Endothelial cell of umbilical vein (primary cell): Measurements from ENCODE around the gene CACNA2D3. TPM values are rescaled to one million over a fixed set of nuclear protein-coding genes. Genes with fewer than 3 reads are reported as not detected.

Experiments used
- BruUV-seq: library from RNA; stranded (reverse); fragments of 400-500 nt; replicated peaks from 2 replicates; lab custom pipeline; 2021; lab: Mats Ljungman, UMichigan
- CTCF ChIA-PET: fragments of 300-600, 350-600 bp; sonication (Branson Sonifier 250); formaldehyde crosslinking; loops from one replicate; lab custom pipeline; 2021; ENCODE audit warnings: antibody characterized with exemption, inconsistent platforms; lab: Charles Lee
- POLR2A ChIA-PET: fragments of 300-600, 350-600 bp; sonication (Branson Sonifier 250); formaldehyde crosslinking; loops from one replicate; lab custom pipeline; 2021; ENCODE audit warnings: antibody characterized with exemption, inconsistent platforms; lab: Charles Lee
- DNase-seq: peaks from one replicate; pipeline ENCODE4 v3.0.0-alpha.2; 2011; ENCODE audit warnings: low read depth, low spot score
- FAIRE-seq: peaks from 2 replicates; lab custom pipeline; 2011; peaks lifted over from hg19 to GRCh38; lab: Jason Lieb, UNC
- H2AFZ ChIP-seq: 2 replicates; pipeline ENCODE4 v1.6.0; 2012; ENCODE audit warnings: low read depth, low read length, control low read depth, inconsistent platforms
- H3K27ac ChIP-seq: 2 replicates; pipeline ENCODE4 v1.5.1; 2011; ENCODE audit warnings: low read depth, mild to moderate bottlenecking, control low read depth, low read length, moderate library complexity; ENCODE audit not compliant: insufficient read depth
- H3K27me3 ChIP-seq, 2 experiments: 2 replicates each; pipeline versions ENCODE4 v1.6.0 to v1.6.1; 2011; ENCODE audit warnings: low read length in 2 of 2, mixed read lengths in 1 of 2; ENCODE audit not compliant: control insufficient read depth in 2 of 2, insufficient read depth in 2 of 2
- H3K36me3 ChIP-seq, 2 experiments: 2 replicates in 1 of 2; 3 replicates in 1 of 2; pipeline ENCODE4 v1.5.1; 2011; ENCODE audit warnings: low read length in 2 of 2, mild to moderate bottlenecking in 1 of 2, moderate library complexity in 1 of 2; ENCODE audit not compliant: control insufficient read depth in 2 of 2, insufficient read depth in 2 of 2; ENCODE audit errors: extremely low read depth in 1 of 2
- H3K4me1 ChIP-seq: 3 replicates; pipeline ENCODE4 v1.5.1; 2011; ENCODE audit warnings: mild to moderate bottlenecking, low read length; ENCODE audit not compliant: control insufficient read depth, insufficient read depth; ENCODE audit errors: extremely low read depth
- H3K4me2 ChIP-seq: 2 replicates; pipeline ENCODE4 v1.6.1; 2011; ENCODE audit warnings: low read length, control low read depth, mixed read lengths; ENCODE audit not compliant: insufficient read depth
- H3K4me3 ChIP-seq, 3 experiments: fragments of 200-600 bp in 1 of 3; sonication (generic), shearing (Covaris generic) in 1 of 3; replicated peaks in 1 of 3; 2 replicates each; pipeline ENCODE4 v1.5.1; 2011 to 2016; ENCODE audit warnings: control low read depth in 3 of 3, low read length in 3 of 3, mild to moderate bottlenecking in 2 of 3, inconsistent platforms in 1 of 3, low read depth in 1 of 3, moderate library complexity in 1 of 3; ENCODE audit not compliant: insufficient read depth in 1 of 3
- H3K79me2 ChIP-seq: 2 replicates; pipeline ENCODE4 v1.6.0; 2012; ENCODE audit warnings: low read length, inconsistent platforms; ENCODE audit not compliant: control insufficient read depth, insufficient read depth
- H3K9ac ChIP-seq: replicated peaks from 2 replicates; pipeline ENCODE3; 2011; ENCODE audit warnings: low read length, control low read depth; ENCODE audit not compliant: insufficient read depth; ENCODE audit errors: extremely low read depth
- H3K9me1 ChIP-seq: replicated peaks from 3 replicates; pipeline ENCODE4 v1.6.0; 2011; ENCODE audit warnings: mild to moderate bottlenecking, low read length; ENCODE audit not compliant: control insufficient read depth, insufficient read depth; ENCODE audit errors: extremely low read depth
- H3K9me3 ChIP-seq: replicated peaks from 2 replicates; pipeline ENCODE4 v1.5.1; 2012; ENCODE audit warnings: low read length, inconsistent platforms; ENCODE audit not compliant: control insufficient read depth, insufficient read depth
- H4K20me1 ChIP-seq: replicated peaks from 2 replicates; pipeline ENCODE3; 2011; ENCODE audit warnings: mild to moderate bottlenecking, low read length; ENCODE audit not compliant: control insufficient read depth, insufficient read depth; ENCODE audit errors: extremely low read depth
- CTCF ChIP-seq, 2 donors: IDR thresholded peaks; 1 replicate in 1 of 2; 2 replicates in 1 of 2; pipeline ENCODE4 v1.5.1; 2011; ENCODE audit warnings: low read length in 2 of 2, mild to moderate bottlenecking in 2 of 2, moderate library complexity in 2 of 2, control low read depth in 1 of 2, inconsistent platforms in 1 of 2, low read depth in 1 of 2; ENCODE audit not compliant: insufficient read depth in 1 of 2; ENCODE audit errors: extremely low read depth in 1 of 2
- EZH2 ChIP-seq: IDR thresholded peaks from 2 replicates; pipeline ENCODE4 v1.6.1; 2012; ENCODE audit warnings: borderline replicate concordance, low read depth, mild to moderate bottlenecking, moderate library complexity, low read length, inconsistent platforms; ENCODE audit not compliant: severe bottlenecking
- FOS ChIP-seq: IDR thresholded peaks from 2 replicates; pipeline ENCODE4 v1.6.1; 2011; ENCODE audit warnings: mild to moderate bottlenecking, low read length, moderate library complexity, borderline replicate concordance; ENCODE audit not compliant: insufficient read depth
- GATA2 ChIP-seq: IDR thresholded peaks from 2 replicates; pipeline ENCODE4 v1.7.0; 2011; ENCODE audit warnings: low read depth, mild to moderate bottlenecking, moderate library complexity, mixed read lengths, low read length; ENCODE audit not compliant: insufficient read length, insufficient read depth
- JUN ChIP-seq: IDR thresholded peaks from 2 replicates; pipeline ENCODE4 v1.6.1; 2011; ENCODE audit warnings: borderline replicate concordance, low read depth; ENCODE audit not compliant: insufficient read length, insufficient read depth
- MAX ChIP-seq: IDR thresholded peaks from 2 replicates; pipeline ENCODE4 v1.6.1; 2011; ENCODE audit not compliant: insufficient read depth, insufficient read length
- MYC ChIP-seq: IDR thresholded peaks from one replicate; pipeline ENCODE4 v1.6.1; 2011; ENCODE audit warnings: mild to moderate bottlenecking, low read depth, low read length
- POLR2A ChIP-seq: IDR thresholded peaks from 2 replicates; pipeline ENCODE4 v1.6.1; 2012; ENCODE audit warnings: low read depth, mild to moderate bottlenecking, control low read depth, low read length
- POLR2AphosphoS5 ChIP-seq: IDR thresholded peaks from 2 replicates; pipeline ENCODE4 v1.6.1; 2012; ENCODE audit warnings: low read depth, mild to moderate bottlenecking, control low read depth, low read length, moderate library complexity; ENCODE audit not compliant: insufficient read depth
- dilution Hi-C: fragments of 300-500 bp; cut with MboI; formaldehyde crosslinking; loops from one replicate; pipeline ENCODE4 v1.15.0; 2019; ENCODE audit warnings: low sequenced_read_pairs; ENCODE audit not compliant: extremely low pct_ligation_motif_present
- intact Hi-C: fragments of 100-400 bp; cut with micrococcal nuclease; formaldehyde crosslinking; loops from one replicate; pipeline ENCODE4 v1.10.0; 2022
- polyA plus RNA-seq, 4 experiments: library from polyadenylated mRNA; depleted of rRNA in 3 of 4; stranded (reverse) in 3 of 4; unstranded in 1 of 4; fragments of >200 nt; gene quantifications; 2 replicates each; pipeline versions ENCODE4 v1.2.1 to v1.2.3, GENCODE V29; 2011 to 2012; ENCODE audit warnings: missing spikeins in 1 of 4
- total RNA-seq: library from RNA; stranded (reverse); gene quantifications from 2 replicates; pipeline ENCODE4 v1.2.3, GENCODE V29; 2021

Gene CACNA2D3
- total and polyA plus RNA-seq, 2 donors (not counting 3 experiments of a cell fraction or from before 2014, with no cell fraction given) = not detected

- no peaks in the 10 kb centered on the region for H3K27me3 ChIP-seq
- H3K9me3 ChIP-seq = peaks cover 2% of the 10 kb centered on the region
- intact Hi-C loops = no loop called here
- no peaks in the 10 kb centered on the region for H4K20me1 ChIP-seq
- no peak overlapping the region for H3K9ac ChIP-seq
- H3K9me1 ChIP-seq = no peaks in the 10 kb centered on the region
- H3K4me1 ChIP-seq = no peaks in the 10 kb centered on the region
- no peak overlapping the region for H2AFZ ChIP-seq
- TF ChIP-seq EZH2 (no peak), GATA2 (no peak), JUN (no peak), MYC (no peak), POLR2AphosphoS5 (no peak), CTCF (IDR thresholded peaks at IDR 0.05; ENCODE audit: extremely low read depth in 1 of 2, insufficient read depth in 1 of 2, low read depth in 1 of 2, low read length in 2 of 2) (no peak), POLR2A (no peak), MAX (no peak), FOS (no peak)
- H3K4me3 ChIP-seq = no peak overlapping the region
- H3K27ac ChIP-seq = no peak overlapping the region
- no TSS peak for BruUV-seq
- no peaks in the 10 kb centered on the region for H3K36me3 ChIP-seq
- POLR2A ChIA-PET = no interaction called here
- dilution Hi-C loops = no loop called here
- H3K4me2 ChIP-seq = no peak overlapping the region
- FAIRE-seq (no peak), DNase-seq (no peak)
- CTCF ChIA-PET = no interaction called here
- H3K79me2 ChIP-seq = no peaks in the 10 kb centered on the region
Measured at GRCh38 chr3:54621184-54621583, 498.8 kb downstream of the CACNA2D3 start.
